GM12865 (cell line): Measurements from ENCODE around the gene ZKSCAN3.

ENCODE experiments used
- DNase-seq: peaks from one replicate; pipeline ENCODE4 v3.0.0; 2010; ENCODE audit warnings: low read depth
- H3K4me3 ChIP-seq: 2 replicates; pipeline ENCODE4 v1.5.1; 2011; ENCODE audit warnings: mild to moderate bottlenecking, low read depth, low read length, control low read depth
- TF ChIP-seq, protein P1 (sequence below): IDR thresholded peaks from 2 replicates; pipeline ENCODE4 v1.5.1; 2011; ENCODE audit warnings: low read length, control low read depth, low read depth, inconsistent platforms; ENCODE audit not compliant: insufficient read depth; ENCODE audit errors: missing control alignments

The ZKSCAN3 gene

DNA sequence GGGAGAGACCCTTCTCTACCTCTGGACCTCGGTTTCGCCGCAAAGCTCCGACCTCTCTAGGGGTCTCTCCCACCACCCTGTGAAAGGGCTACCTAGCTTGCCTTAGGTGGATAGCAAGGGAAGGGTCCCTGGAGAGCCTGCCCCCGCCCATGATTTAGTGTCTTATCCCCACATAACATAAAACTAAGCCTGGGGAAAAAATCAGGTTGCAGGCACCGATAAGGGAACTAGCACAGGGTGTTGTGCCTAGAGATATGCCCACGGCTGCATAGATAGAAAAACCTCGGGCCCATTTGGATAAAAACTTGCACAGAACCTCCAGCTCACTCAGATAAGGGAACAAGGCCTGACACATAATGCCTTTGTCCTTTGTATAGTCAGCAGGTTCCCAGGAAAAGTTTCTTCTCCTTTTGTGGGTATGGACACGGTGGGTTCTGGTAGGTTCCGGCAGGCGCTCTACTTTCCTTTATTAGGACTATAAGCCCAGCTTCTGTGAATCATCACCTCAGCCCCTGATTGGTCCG is 14.6 kb upstream of the ZKSCAN3 start:
- DNase-seq, result no peak
- TF ChIP-seq, protein P1, sequence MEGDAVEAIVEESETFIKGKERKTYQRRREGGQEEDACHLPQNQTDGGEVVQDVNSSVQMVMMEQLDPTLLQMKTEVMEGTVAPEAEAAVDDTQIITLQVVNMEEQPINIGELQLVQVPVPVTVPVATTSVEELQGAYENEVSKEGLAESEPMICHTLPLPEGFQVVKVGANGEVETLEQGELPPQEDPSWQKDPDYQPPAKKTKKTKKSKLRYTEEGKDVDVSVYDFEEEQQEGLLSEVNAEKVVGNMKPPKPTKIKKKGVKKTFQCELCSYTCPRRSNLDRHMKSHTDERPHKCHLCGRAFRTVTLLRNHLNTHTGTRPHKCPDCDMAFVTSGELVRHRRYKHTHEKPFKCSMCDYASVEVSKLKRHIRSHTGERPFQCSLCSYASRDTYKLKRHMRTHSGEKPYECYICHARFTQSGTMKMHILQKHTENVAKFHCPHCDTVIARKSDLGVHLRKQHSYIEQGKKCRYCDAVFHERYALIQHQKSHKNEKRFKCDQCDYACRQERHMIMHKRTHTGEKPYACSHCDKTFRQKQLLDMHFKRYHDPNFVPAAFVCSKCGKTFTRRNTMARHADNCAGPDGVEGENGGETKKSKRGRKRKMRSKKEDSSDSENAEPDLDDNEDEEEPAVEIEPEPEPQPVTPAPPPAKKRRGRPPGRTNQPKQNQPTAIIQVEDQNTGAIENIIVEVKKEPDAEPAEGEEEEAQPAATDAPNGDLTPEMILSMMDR, result no peak
- peak overlapping the region; percentile 91 for H3K4me3 ChIP-seq

DNA sequence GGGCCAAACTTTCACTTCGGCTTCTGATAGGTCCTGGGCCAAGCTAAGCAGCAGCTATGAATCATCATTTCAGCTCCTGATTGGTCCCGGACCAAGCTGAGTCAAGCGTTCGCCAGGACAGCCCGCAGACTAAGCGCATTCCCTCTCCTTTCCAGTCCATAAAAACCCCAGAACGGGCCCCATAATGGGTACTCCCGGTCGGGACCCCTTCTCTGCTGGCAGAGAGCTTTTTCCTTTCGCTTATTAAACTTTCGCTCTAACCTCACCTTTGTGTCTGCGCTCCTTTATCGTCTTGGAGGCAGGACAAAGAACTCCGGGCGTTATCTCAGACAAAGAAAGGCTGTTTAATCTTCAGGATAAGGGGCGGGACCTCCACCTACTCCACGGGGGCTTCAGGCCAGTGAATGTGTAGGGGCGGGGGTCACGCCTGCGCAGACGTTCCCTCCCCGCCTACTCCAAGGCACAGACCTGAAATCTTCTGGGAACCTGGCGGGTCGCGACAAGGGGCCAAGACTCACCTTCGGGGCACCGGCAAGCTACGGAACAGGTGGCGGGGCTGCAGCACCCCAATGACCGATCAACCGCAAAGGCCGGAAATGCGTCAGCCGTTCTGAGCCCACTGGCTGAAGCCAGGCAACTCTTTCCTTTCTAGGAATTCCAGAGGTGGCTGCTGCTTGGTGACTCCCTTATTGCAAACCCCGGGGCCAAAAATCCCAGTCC is 14.0 kb upstream of the ZKSCAN3 start, which contains the start of gene ZSCAN31:
Gene ZSCAN31 (minus strand): TSS at position 585 of the 720 bp plus-strand sequence. CDS start 6,465 bp downstream, outside the sequence.
- peak; percentile 93 for DNase-seq
- peak within 1 kb of the TSS; percentile 91 for H3K4me3 ChIP-seq
- TF ChIP-seq, protein P1, result no peak

DNA sequence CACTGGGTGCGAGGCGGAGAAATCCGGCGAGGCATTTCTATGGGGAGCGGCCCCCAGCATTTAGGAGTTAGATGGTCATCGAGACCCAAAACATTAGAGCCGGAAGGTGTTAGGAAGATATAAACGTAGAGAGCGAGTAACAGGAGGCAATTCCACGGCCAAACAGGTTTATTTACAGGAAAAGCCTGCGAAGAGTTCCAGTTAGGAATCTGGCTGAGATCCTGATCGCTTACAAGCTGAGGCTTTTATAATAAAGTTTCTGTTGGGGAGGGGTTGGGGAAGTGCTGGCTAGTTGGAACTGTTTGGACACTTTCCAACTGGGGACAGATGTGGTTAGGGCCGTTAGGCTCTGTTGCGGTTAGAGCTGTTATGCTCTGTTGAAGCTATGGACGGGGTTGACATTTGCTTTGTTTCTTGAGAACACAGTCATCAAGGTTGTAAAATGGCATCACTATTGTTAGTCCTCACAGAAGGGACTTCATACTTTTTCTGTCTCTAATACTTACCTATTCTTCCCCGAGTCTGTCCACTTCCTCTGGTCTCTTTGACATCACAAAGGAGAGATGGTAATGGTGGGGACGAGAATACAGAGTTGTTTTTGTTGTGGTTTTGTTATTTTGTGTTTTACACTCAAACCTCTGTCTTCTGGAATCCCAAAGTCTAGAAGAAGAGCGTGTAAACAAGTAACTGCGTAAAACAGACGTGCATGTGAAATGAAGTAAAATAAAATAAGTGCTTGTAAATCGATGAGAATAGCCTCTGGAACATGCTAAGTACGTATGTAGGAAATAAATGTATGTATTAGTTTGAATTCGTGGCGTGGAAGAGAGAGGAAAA is 13.2 kb upstream of the ZKSCAN3 start:
- TF ChIP-seq, protein P1, result no peak
- DNase-seq, result peak; percentile 82
- peak overlapping the region; percentile 91 for H3K4me3 ChIP-seq

DNA sequence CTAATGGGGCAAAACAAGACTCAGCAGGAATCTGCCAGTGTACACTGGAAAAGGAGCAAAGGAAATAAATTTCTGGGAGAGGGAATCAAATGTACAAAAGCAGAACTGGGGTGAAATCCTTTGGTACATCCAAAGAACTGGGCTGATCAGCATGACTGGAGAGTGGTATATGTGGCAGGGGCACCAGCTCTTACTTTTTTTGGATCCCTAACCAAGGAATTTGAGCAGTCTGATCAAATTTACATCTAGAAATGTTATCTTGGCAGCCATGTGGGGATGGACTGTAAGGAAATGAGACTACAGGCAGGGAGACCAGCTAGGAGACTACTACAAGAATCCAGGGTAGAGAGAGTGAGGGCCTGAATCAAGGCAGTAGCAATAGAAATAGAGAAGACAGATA is 12.6 kb upstream of the ZKSCAN3 start:
- TF ChIP-seq, protein P1, result no peak
- H3K4me3 ChIP-seq, result peak overlapping the region; percentile 91
- DNase-seq, result no peak

DNA sequence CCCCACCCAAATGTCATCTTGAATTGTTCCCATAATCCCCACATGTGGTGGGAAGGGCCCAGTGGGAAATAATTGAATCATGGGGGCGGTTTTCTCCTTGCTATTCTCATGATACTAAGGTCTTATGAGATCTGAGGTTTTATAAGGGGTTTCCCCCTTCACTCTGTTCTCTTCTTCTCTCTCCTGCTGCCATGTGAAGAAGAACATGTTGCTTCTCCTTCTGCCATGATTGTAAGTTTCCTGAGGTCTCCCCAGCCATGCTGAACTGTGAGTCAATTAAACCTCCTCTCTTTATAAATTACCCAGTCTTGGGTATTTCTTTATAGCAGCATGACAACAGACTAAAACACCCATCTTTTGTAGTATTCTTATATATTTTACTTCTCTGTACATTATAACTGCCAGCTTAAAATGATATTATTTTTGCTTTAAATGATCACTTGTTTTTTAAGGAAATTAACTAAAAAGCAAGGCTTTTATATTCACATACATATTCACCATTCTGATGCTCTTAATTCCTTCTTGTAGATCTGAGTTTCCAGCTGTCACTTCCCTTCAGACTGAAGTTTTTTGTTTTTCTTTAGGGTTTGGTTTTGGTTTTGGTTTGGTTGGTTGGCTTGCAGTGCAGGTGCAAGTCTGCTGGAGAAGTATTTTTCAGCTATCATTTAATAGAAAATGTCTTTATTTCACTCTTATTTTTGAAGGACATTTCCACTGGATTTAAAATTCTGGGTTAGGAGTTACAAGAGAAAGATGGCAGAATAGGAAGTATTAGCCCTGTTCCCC is 9.2 kb upstream of the ZKSCAN3 start:
- DNase-seq, result no peak
- TF ChIP-seq, protein P1, result no peak
- H3K4me3 ChIP-seq, result no peak overlapping the region

DNA sequence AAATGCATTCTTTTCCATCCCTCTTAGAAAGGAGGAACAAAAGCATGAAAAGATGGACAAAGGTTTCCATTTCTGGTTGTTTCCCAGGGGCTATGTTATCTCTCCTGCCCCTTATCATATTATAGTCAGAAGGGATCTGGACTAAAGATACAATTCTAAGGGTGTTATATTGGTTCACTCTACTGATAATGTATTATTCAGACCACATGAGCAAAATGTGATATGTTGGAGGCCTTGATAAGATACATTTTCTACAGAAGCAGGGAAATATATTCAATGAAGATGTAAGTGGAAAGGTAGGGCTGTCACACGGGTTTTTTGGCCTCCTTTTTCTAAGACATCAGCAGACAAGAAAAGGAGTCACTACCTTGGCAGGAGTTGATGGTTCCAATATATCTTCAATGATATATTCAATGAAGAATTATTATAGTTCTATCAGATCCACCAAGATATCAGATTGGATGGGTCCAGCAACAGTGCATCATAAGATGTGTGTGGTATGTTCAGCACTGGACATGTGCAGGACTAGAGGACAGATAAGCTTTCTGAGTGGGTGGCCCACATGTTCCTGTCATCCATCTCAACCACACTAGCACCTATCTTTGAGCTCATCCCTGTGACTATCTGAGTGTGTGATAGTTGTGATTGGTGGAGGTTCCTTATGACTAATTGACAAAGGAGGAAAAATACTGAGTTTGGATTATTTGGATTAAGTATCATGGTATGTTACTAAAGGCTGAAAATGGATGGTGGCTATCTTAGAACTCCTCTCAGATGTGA is 5.7 kb upstream of the ZKSCAN3 start:
- TF ChIP-seq, protein P1, result no peak
- H3K4me3 ChIP-seq, result no peak overlapping the region
- no peak for DNase-seq
